Fibroblast of villous mesenchyme (primary cell): Measurements from ENCODE around the gene JMJD6. TPM values are rescaled to one million over a fixed set of nuclear protein-coding genes. Genes with fewer than 3 reads are reported as not detected.

Experiments
- DNase-seq: peaks from one replicate; pipeline ENCODE4 v3.0.0-alpha.2; 2010; ENCODE audit warnings: low read depth
- H3K4me3 ChIP-seq: 2 replicates; pipeline ENCODE4 v1.5.1; 2011; ENCODE audit warnings: low read depth, mild to moderate bottlenecking, low read length
- CTCF ChIP-seq: IDR thresholded peaks from 2 replicates; pipeline ENCODE4 v1.5.1; 2012; ENCODE audit warnings: low read depth, mild to moderate bottlenecking, low read length; ENCODE audit not compliant: insufficient read depth
- total RNA-seq: library from RNA; depleted of rRNA; stranded (reverse); fragments of >200 nt; gene quantifications from 2 replicates; pipeline ENCODE4 v1.2.3, GENCODE V29; 2012

Gene JMJD6
- total RNA-seq, 1 donor = 24.2 TPM

DNA sequence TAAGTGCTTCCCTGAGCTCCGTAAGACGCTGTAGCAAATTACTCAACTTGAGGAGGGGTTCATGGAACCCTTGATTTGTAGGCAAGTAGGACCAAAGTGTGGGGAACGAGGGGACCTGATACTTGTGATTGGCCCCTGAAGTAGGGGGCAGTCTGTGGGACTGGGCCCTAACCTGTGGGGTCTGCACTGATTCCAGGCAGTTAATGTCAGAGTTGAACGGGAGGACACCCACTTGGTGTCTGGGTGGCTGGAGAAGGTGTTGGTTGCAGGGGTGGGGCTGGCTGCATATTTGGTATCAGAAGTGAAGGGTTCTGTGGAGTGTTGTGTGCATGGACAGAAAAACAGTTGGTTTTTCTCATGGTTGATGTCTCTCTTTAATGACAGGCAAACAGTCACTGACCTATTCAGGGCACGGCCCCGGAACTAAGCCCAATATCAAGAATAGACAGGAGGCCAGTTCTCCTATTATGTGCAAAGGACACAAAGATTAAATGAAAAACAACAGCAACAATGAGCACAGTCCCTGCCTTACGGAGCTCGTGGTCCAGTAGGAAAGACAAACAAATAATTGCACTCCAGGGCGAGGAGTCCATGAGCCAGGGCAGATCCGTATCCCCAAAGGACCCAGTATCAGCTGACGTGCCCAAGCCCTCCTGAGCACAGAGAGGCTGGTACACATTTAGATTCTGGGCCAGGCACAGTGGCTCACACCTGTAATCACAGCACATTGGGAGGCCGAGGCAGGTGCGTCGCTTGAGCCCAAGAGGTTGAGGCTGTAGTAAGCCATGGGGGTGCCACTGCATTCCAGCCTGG, 34.8 kb downstream of the JMJD6 start:
- DNase-seq = no peak
- no peak overlapping the region for H3K4me3 ChIP-seq
- no peak for TF ChIP-seq CTCF

- H3K4me3 ChIP-seq = no peak overlapping the region
- TF ChIP-seq CTCF = no peak
- no peak for DNase-seq
Measured at GRCh38 chr17:76690596-76691280, 35.7 kb downstream of the JMJD6 start.

DNA sequence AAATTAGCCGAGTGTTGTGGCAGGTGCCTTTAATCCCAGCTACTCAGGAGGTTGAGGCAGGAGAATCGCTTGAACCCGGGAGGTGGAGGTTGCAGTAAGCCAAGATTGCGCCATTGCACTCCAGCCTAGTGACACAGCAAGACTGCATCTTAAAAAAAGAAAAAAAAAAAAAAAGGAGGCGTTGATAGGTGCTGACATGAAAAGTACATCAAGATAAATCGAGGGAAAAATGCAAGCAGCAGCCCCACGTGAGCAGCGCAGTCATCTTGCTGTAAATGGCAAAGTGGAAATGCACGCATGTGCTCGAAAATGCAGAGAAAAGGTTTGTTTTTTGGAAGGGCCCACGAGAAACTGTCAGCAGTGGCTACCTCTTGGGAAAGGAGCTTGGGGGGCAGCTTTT, 36.5 kb downstream of the JMJD6 start:
- no peak overlapping the region for H3K4me3 ChIP-seq
- DNase-seq = peak; percentile 71
- no peak for TF ChIP-seq CTCF

GRCh38 chr17:76688165-76688622, 38.2 kb downstream of the JMJD6 start:
- no peak overlapping the region for H3K4me3 ChIP-seq
- DNase-seq = no peak
- TF ChIP-seq CTCF = peak; percentile 12

DNA sequence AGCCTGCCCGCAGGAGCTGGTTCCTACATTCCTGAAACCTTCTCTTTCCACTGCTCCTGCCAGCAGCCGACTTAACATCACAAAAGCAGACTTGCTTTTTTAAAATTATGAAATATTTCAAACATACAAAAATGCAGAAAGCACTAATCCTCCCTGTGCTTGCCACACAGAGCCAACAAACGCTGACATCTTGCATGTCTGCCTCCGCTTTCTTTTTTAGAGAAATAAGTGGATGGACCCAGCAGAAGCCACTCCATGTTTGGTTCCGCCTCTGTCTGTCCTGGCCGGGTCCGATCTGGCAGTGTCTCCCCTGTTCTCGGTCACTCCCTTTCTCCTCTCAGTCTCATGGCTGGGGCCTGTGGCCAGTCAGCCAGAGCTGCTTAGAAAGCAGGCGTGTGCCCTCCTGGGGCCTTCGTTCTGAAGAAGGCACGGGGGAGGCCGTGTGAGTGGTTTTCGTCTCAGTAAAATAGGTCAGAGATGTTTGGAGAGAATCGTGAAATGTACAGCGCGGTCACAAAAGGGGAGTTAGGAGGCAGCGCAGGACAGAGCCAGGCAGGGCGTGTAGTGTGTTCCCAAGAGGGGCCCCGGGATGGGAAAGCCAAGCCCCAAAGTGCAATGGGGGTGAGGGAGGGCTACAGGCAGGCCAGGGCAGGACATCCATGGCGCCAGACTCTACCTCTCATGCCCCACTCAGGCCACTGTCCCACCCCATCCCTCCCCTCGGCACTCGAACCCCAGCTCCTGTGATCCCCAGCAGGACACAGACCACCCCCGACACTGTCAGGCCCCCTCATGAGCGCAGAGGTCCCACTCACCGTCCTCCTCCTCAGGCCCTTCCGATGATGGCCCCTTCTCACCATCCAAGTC, 38.9 kb downstream of the JMJD6 start:
- no peak overlapping the region for H3K4me3 ChIP-seq
- DNase-seq = peak; percentile 88
- TF ChIP-seq CTCF = no peak

GRCh38 chr17:76686538-76687297, 39.7 kb downstream of the JMJD6 start:
- no peak for TF ChIP-seq CTCF
- DNase-seq = no peak

More at GRCh38 chr17:76686538-76687297, 39.7 kb downstream of the JMJD6 start:
- H3K4me3 ChIP-seq = no peak overlapping the region
